Central memory CD8-positive, alpha-beta T cell (primary cell): Measurements from ENCODE around the gene RRP9.
A peak's percentile ranks its signal among the peaks of the same experiment; 100 is the strongest.

Experiments used
- ATAC-seq: fragments of 150-1000 bp; cut with Tn5 transposase; replicated peaks from 2 replicates; pipeline ENCODE4 v1.10.0; 2022; ENCODE audit warnings: mild to moderate bottlenecking, moderate FRiP score, moderate number of reproducible peaks; ENCODE audit not compliant: poor library complexity, severe bottlenecking; ENCODE audit errors: extremely low read depth
- DNase-seq, 2 donors: peaks; one replicate each; pipeline ENCODE4 v3.0.0; 2021; ENCODE audit warnings: low spot score in 2 of 2
- H3K27ac Mint-ChIP-seq: one replicate; pipeline ENCODE4 v1.8.0; 2022; ENCODE audit warnings: low read depth, mild to moderate bottlenecking, moderate library complexity, mixed read lengths
- H3K27me3 Mint-ChIP-seq: one replicate; pipeline ENCODE4 v1.8.0; 2022; ENCODE audit warnings: mixed read lengths
- H3K36me3 Mint-ChIP-seq: one replicate; pipeline ENCODE4 v1.8.0; 2022; ENCODE audit warnings: mild to moderate bottlenecking, moderate library complexity, mixed read lengths; ENCODE audit not compliant: insufficient read depth
- H3K4me1 Mint-ChIP-seq: one replicate; pipeline ENCODE4 v1.8.0; 2022; ENCODE audit warnings: mixed read lengths
- H3K4me3 Mint-ChIP-seq: one replicate; pipeline ENCODE4 v1.8.0; 2022; ENCODE audit warnings: mild to moderate bottlenecking, moderate library complexity, mixed read lengths
- H3K9me3 Mint-ChIP-seq: one replicate; pipeline ENCODE4 v1.8.0; 2022; ENCODE audit warnings: mixed read lengths

The RRP9 gene

GRCh38 chr3:51967384-51968169 lies 25.9 kb upstream of the RRP9 start, which contains the start of gene PCBP4:
Gene PCBP4 (minus strand): TSS chr3:51967454. CDS start chr3:51961240, 6,214 bp downstream.
- H3K9me3 Mint-ChIP-seq, result no peaks in the 10 kb centered on the region
- H3K4me1 Mint-ChIP-seq, result peaks cover 35% of the 10 kb centered on the region
- H3K27me3 Mint-ChIP-seq, result no peaks in the 10 kb centered on the region
- H3K27ac Mint-ChIP-seq, result peak within 1 kb of the TSS; percentile 93
- DNase-seq, result no peak
- peak within 1 kb of the TSS; percentile 87 for H3K4me3 Mint-ChIP-seq
- H3K36me3 Mint-ChIP-seq, result peaks cover 3% of the 10 kb centered on the region
- ATAC-seq, result peak; percentile 74

GRCh38 chr3:51966922-51967383 lies 25.2 kb upstream of the RRP9 start:
- Mint-ChIP-seq H3K36me3 (peaks cover 3% of the 10 kb centered on the region), H3K4me1 (peaks cover 35% of the 10 kb centered on the region), H3K27ac (peak overlapping the region; percentile 35), H3K27me3 (no peaks in the 10 kb centered on the region), H3K9me3 (no peaks in the 10 kb centered on the region), H3K4me3 (peak overlapping the region; percentile 87)
- no peak for DNase-seq
- ATAC-seq, result peak; percentile 57

DNA sequence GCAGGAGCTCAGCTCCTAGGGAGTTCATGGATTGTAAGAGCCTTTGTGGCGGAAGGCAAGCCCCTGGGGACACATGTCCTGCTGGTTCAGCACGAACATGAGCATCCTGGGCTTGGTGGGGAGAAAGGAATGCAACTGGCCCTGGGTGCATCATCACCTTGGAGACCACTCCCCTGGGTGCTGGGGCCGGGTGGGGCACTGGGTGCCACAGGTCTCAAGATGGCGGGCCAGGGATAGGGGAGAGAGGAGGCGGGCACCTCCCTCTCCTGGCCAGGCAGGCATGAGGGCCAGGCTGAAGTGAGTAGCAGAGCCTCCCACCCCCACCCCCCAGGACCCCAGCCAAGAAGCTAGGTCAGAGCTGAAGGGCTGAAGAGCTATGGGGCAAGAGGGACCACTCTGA lies 24.8 kb upstream of the RRP9 start:
- Mint-ChIP-seq H3K27me3 (no peaks in the 10 kb centered on the region), H3K36me3 (peaks cover 3% of the 10 kb centered on the region), H3K9me3 (no peaks in the 10 kb centered on the region), H3K4me1 (peaks cover 34% of the 10 kb centered on the region), H3K4me3 (peak overlapping the region; percentile 87), H3K27ac (peak overlapping the region; percentile 35)
- DNase-seq (no peak), ATAC-seq (no peak)

GRCh38 chr3:51966016-51966415 lies 24.3 kb upstream of the RRP9 start:
- Mint-ChIP-seq H3K36me3 (peaks cover 3% of the 10 kb centered on the region), H3K27me3 (no peaks in the 10 kb centered on the region), H3K27ac (peak overlapping the region; percentile 35), H3K4me3 (peak overlapping the region; percentile 87), H3K4me1 (peaks cover 30% of the 10 kb centered on the region), H3K9me3 (no peaks in the 10 kb centered on the region)
- no peak for ATAC-seq
- no peak for DNase-seq

DNA sequence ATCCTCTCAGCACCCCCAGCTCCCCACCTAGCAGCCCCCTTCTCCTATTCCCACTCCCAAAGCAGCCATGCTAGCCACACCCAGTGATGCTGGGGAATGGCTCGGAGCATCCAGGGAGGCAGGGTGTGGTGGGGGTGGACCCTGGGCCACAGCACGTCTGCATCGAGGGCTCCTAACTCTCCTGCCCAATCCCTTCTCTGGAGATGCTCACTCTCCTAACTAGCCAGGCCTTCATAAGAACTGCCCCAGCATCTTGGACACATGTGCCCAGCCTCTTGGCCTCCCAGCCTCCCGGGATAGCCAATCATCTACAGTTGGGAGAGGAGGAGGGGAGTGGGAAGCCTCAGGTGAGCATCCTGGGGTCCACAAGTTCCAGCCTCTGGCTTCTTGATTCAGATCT lies 22.8 kb upstream of the RRP9 start:
- no peaks in the 10 kb centered on the region for H3K27me3 Mint-ChIP-seq
- ATAC-seq (no peak), DNase-seq (no peak)
- peaks cover 26% of the 10 kb centered on the region for H3K4me1 Mint-ChIP-seq
- H3K27ac Mint-ChIP-seq, result no peak overlapping the region
- H3K4me3 Mint-ChIP-seq, result no peak overlapping the region
- no peaks in the 10 kb centered on the region for H3K9me3 Mint-ChIP-seq
- peaks cover 3% of the 10 kb centered on the region for H3K36me3 Mint-ChIP-seq

- H3K27ac Mint-ChIP-seq, result no peak overlapping the region
- no peaks in the 10 kb centered on the region for H3K9me3 Mint-ChIP-seq
- DNase-seq (no peak), ATAC-seq (no peak)
- H3K36me3 Mint-ChIP-seq, result peaks cover 4% of the 10 kb centered on the region
- no peak overlapping the region for H3K4me3 Mint-ChIP-seq
- no peaks in the 10 kb centered on the region for H3K27me3 Mint-ChIP-seq
- peaks cover 23% of the 10 kb centered on the region for H3K4me1 Mint-ChIP-seq
Observed at GRCh38 chr3:51963951-51964451, 22.3 kb upstream of the RRP9 start.

- Mint-ChIP-seq H3K4me3 (no peak overlapping the region), H3K9me3 (no peaks in the 10 kb centered on the region), H3K36me3 (peaks cover 4% of the 10 kb centered on the region), H3K4me1 (peaks cover 17% of the 10 kb centered on the region), H3K27ac (no peak overlapping the region), H3K27me3 (peaks cover under 1% of the 10 kb centered on the region)
- no peak for ATAC-seq
- DNase-seq, result no peak
Observed at GRCh38 chr3:51962854-51963530, 21.3 kb upstream of the RRP9 start.

GRCh38 chr3:51961602-51962569 lies 20.2 kb upstream of the RRP9 start:
- H3K36me3 Mint-ChIP-seq, result peaks cover 4% of the 10 kb centered on the region
- H3K4me1 Mint-ChIP-seq, result peaks cover 17% of the 10 kb centered on the region
- no peak overlapping the region for H3K27ac Mint-ChIP-seq
- H3K27me3 Mint-ChIP-seq, result peaks cover 8% of the 10 kb centered on the region
- no peak for DNase-seq
- ATAC-seq, result no peak
- no peaks in the 10 kb centered on the region for H3K9me3 Mint-ChIP-seq
- H3K4me3 Mint-ChIP-seq, result no peak overlapping the region

DNA sequence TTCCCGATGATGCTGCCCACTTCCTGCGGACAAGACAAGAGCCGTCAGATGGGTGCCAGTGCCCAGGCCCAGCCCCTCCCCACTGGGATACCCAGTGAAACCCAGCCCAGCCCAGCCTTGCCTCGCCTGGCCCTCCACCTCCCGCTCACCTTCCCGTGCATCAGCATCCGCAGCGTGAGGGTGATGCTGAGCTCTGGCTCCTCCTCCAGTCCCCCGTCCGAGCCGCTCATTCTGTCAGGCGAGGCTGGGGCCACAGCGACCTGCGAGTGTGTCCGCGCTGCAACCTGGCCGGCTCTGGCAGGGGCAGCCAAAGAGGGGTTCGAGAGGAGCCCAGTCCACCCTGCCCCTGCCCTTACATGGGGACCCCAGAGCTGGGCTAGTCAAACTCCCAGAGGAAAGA lies 19.3 kb upstream of the RRP9 start:
- Mint-ChIP-seq H3K27me3 (peaks cover 8% of the 10 kb centered on the region), H3K27ac (no peak overlapping the region), H3K9me3 (no peaks in the 10 kb centered on the region), H3K36me3 (peaks cover 4% of the 10 kb centered on the region), H3K4me3 (no peak overlapping the region), H3K4me1 (peaks cover 22% of the 10 kb centered on the region)
- ATAC-seq (no peak), DNase-seq (no peak)

- Mint-ChIP-seq H3K36me3 (peaks cover 3% of the 10 kb centered on the region), H3K4me1 (peaks cover 17% of the 10 kb centered on the region), H3K9me3 (no peaks in the 10 kb centered on the region), H3K4me3 (no peak overlapping the region), H3K27me3 (peaks cover 8% of the 10 kb centered on the region), H3K27ac (no peak overlapping the region)
- ATAC-seq (no peak), DNase-seq (no peak)
Observed at GRCh38 chr3:51960386-51960785, 18.7 kb upstream of the RRP9 start.

DNA sequence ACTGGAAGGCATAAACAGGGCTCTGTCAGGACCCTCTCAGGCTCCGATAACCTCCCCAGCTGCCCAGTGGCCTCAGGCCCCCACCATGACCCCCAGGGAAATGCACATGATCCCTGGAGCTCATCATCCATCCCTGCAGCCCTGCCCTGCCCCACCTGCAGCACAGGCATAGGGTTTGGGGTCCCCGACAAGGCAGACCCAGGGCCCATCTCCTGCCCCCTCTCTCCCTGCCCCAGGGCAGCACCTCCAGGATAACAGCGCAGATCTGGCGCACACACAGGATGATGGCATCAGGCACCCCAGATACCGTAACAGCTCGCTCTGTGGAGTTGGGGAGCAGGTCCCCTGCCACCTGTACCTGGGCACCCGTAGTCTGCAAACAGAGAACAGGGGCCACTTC lies 17.9 kb upstream of the RRP9 start:
- ATAC-seq, result no peak
- no peak for DNase-seq
- H3K9me3 Mint-ChIP-seq, result no peaks in the 10 kb centered on the region
- peaks cover 9% of the 10 kb centered on the region for H3K4me1 Mint-ChIP-seq
- H3K27me3 Mint-ChIP-seq, result peaks cover 15% of the 10 kb centered on the region
- H3K36me3 Mint-ChIP-seq, result peaks cover 3% of the 10 kb centered on the region
- H3K27ac Mint-ChIP-seq, result no peak overlapping the region
- H3K4me3 Mint-ChIP-seq, result no peak overlapping the region
